HG02588 (cell line): ENCODE measurements around the gene ARL8A.
"Not testable (repeated sequence)": the region's sequence is repeated elsewhere in the genome, so short reads cannot be mapped to it uniquely, and the experiment has no call there.

Experiments used
- ATAC-seq: cut with Tn5 transposase; IDR thresholded peaks from one replicate; pipeline ENCODE4 v1.9.1; 2021; ENCODE audit warnings: mild to moderate bottlenecking, moderate library complexity; ENCODE audit not compliant: unreplicated experiment

ARL8A gene

GRCh38 chr1:202159534-202160371, 15.2 kb upstream of the ARL8A start:
- ATAC-seq: no peak

GRCh38 chr1:202158810-202159533, 14.4 kb upstream of the ARL8A start:
- no peak for ATAC-seq

- ATAC-seq: no peak
Measured at GRCh38 chr1:202157945-202158344, 13.4 kb upstream of the ARL8A start.

- ATAC-seq: no peak
Measured at GRCh38 chr1:202156590-202156989, 12.1 kb upstream of the ARL8A start.

- no peak for ATAC-seq
Measured at GRCh38 chr1:202155478-202156021, 11.0 kb upstream of the ARL8A start.

- no peak for ATAC-seq
Measured at GRCh38 chr1:202154766-202155477, 10.4 kb upstream of the ARL8A start.

- no peak for ATAC-seq
Measured at GRCh38 chr1:202154148-202154765, 9.7 kb upstream of the ARL8A start.

GRCh38 chr1:202153284-202153683, 8.7 kb upstream of the ARL8A start:
- no peak for ATAC-seq

- no peak for ATAC-seq
Measured at GRCh38 chr1:202152399-202152798, 7.9 kb upstream of the ARL8A start.

- ATAC-seq: no peak
Measured at GRCh38 chr1:202151045-202151444, 6.5 kb upstream of the ARL8A start.

GRCh38 chr1:202150602-202151001, 6.1 kb upstream of the ARL8A start:
- no peak for ATAC-seq

GRCh38 chr1:202150187-202150586, 5.7 kb upstream of the ARL8A start:
- no peak for ATAC-seq

GRCh38 chr1:202149566-202149965, 5.0 kb upstream of the ARL8A start:
- no peak for ATAC-seq

- no peak for ATAC-seq
Measured at GRCh38 chr1:202148391-202148790, 3.9 kb upstream of the ARL8A start.

GRCh38 chr1:202146993-202147392, 2.5 kb upstream of the ARL8A start:
- ATAC-seq: no peak

GRCh38 chr1:202146279-202146678, 1.7 kb upstream of the ARL8A start:
- no peak for ATAC-seq

- ATAC-seq: not testable (repeated sequence)
Measured at GRCh38 chr1:202145744-202146140, 1.2 kb upstream of the ARL8A start.

- no peak for ATAC-seq
Measured at GRCh38 chr1:202145068-202145743, 669 bp upstream of the ARL8A start.

- ATAC-seq: peak; percentile 49
Measured at GRCh38 chr1:202143768-202144401, 652 bp downstream of the ARL8A start.
